Mesendoderm (in vitro differentiated cells): ENCODE data around the gene FBF1.

Source experiments
- DNase-seq: peaks from one replicate; pipeline ENCODE4 v3.0.0; 2013
- H2AK5ac ChIP-seq: 2 replicates; pipeline ENCODE4 v1.6.1; 2013; ENCODE audit warnings: low read length, inconsistent platforms
- H2BK120ac ChIP-seq: 2 replicates; pipeline ENCODE4 v1.6.1; 2013; ENCODE audit warnings: low read depth, mild to moderate bottlenecking, low read length, moderate library complexity, mixed read lengths
- H2BK15ac ChIP-seq: replicated peaks from 2 replicates; pipeline ENCODE4 v1.6.1; 2013; ENCODE audit warnings: low read depth, mild to moderate bottlenecking, moderate library complexity
- H2BK5ac ChIP-seq: 2 replicates; pipeline ENCODE4 v1.6.1; 2013; ENCODE audit warnings: low read length, inconsistent platforms
- H3K18ac ChIP-seq: 2 replicates; pipeline ENCODE4 v1.6.1; 2013; ENCODE audit warnings: mild to moderate bottlenecking, low read length, mixed read lengths
- H3K23ac ChIP-seq: one replicate; pipeline ENCODE4 v1.6.1; 2013; ENCODE audit warnings: low read length
- H3K27ac ChIP-seq: 2 replicates; pipeline ENCODE4 v1.5.1; 2013; ENCODE audit warnings: low read depth, mild to moderate bottlenecking, inconsistent platforms, low read length, moderate library complexity
- H3K27me3 ChIP-seq: 2 replicates; pipeline ENCODE4 v1.6.1; 2013; ENCODE audit warnings: low read length, control low read depth, mild to moderate bottlenecking, inconsistent platforms; ENCODE audit not compliant: insufficient read depth, poor library complexity
- H3K36me3 ChIP-seq: 2 replicates; pipeline ENCODE4 v1.6.1; 2013; ENCODE audit warnings: low read length, inconsistent platforms; ENCODE audit not compliant: control insufficient read depth, insufficient read depth
- H3K4ac ChIP-seq: one replicate; pipeline ENCODE4 v1.6.1; 2013; ENCODE audit warnings: low read depth, mild to moderate bottlenecking, low read length, moderate library complexity
- H3K4me1 ChIP-seq: 2 replicates; pipeline ENCODE4 v1.6.1; 2013; ENCODE audit warnings: low read depth, low read length, inconsistent platforms; ENCODE audit not compliant: control insufficient read depth
- H3K4me2 ChIP-seq: 2 replicates; pipeline ENCODE4 v1.6.1; 2013; ENCODE audit warnings: low read length
- H3K4me3 ChIP-seq: 2 replicates; pipeline ENCODE4 v1.5.1; 2013; ENCODE audit warnings: mild to moderate bottlenecking, low read length
- H3K56ac ChIP-seq: one replicate; pipeline ENCODE4 v1.6.1; 2013; ENCODE audit warnings: low read length
- H3K79me1 ChIP-seq: 2 replicates; pipeline ENCODE4 v1.6.1; 2013; ENCODE audit warnings: low read length, inconsistent platforms
- H3K79me2 ChIP-seq: 2 replicates; pipeline ENCODE4 v1.6.1; 2013; ENCODE audit warnings: mild to moderate bottlenecking, low read length; ENCODE audit not compliant: control insufficient read depth, insufficient read depth
- H3K9ac ChIP-seq: 2 replicates; pipeline ENCODE4 v1.6.1; 2013; ENCODE audit warnings: low read length, inconsistent platforms
- H4K5ac ChIP-seq: one replicate; pipeline ENCODE4 v1.6.1; 2013; ENCODE audit warnings: low read length
- H4K8ac ChIP-seq: one replicate; pipeline ENCODE4 v1.6.1; 2013; ENCODE audit warnings: low read depth, mild to moderate bottlenecking, control low read depth, low read length, moderate library complexity
- WGBS: extraction: QIAGEN DNeasy Blood & Tissue Kit; methylation state at CpG from one replicate; pipeline ENCODE4 v1.1.7; 2013; ENCODE audit warnings: low lambda C conversion rate, missing lambda C conversion rate; ENCODE audit not compliant: insufficient coverage; ENCODE audit errors: extremely low coverage; 5-methylcytosine and 5-hydroxymethylcytosine counted together

The FBF1 gene

GRCh38 chr17:75861927-75862317 lies 78.9 kb downstream of the FBF1 start:
- no peak overlapping the region for H3K4me2 ChIP-seq

More at GRCh38 chr17:75861927-75862317, 78.9 kb downstream of the FBF1 start:
- H4K5ac ChIP-seq = no peak overlapping the region
- no peak overlapping the region for H3K4me3 ChIP-seq
- no peak overlapping the region for H2BK15ac ChIP-seq
- H4K8ac ChIP-seq = no peak overlapping the region
- no peak overlapping the region for H3K27ac ChIP-seq
- H3K23ac ChIP-seq = no peak overlapping the region
- no peaks in the 10 kb centered on the region for H3K36me3 ChIP-seq
- H3K4ac ChIP-seq = no peak overlapping the region
- H2AK5ac ChIP-seq = no peak overlapping the region
- no peak overlapping the region for H2BK120ac ChIP-seq
- H3K56ac ChIP-seq = no peak overlapping the region
- DNase-seq = no peak
- H2BK5ac ChIP-seq = no peak overlapping the region
- H3K79me1 ChIP-seq = no peaks in the 10 kb centered on the region
- H3K9ac ChIP-seq = no peak overlapping the region
- H3K79me2 ChIP-seq = no peaks in the 10 kb centered on the region
- H3K18ac ChIP-seq = no peak overlapping the region
- H3K4me1 ChIP-seq = no peaks in the 10 kb centered on the region
- no peaks in the 10 kb centered on the region for H3K27me3 ChIP-seq
- no CpG with 5 or more reads among the region's 9 CpGs for WGBS
